RCC 7860 (cell line): ENCODE results near the gene CIBAR2.

Experiments used
- DNase-seq: peaks from one replicate; pipeline ENCODE4 v3.0.0-alpha.2; 2015; ENCODE audit warnings: low spot score
- FAIRE-seq: peaks from 2 replicates; lab custom pipeline; 2012; peaks lifted over from hg19 to GRCh38; lab: Jason Lieb, UNC

The CIBAR2 gene

DNA sequence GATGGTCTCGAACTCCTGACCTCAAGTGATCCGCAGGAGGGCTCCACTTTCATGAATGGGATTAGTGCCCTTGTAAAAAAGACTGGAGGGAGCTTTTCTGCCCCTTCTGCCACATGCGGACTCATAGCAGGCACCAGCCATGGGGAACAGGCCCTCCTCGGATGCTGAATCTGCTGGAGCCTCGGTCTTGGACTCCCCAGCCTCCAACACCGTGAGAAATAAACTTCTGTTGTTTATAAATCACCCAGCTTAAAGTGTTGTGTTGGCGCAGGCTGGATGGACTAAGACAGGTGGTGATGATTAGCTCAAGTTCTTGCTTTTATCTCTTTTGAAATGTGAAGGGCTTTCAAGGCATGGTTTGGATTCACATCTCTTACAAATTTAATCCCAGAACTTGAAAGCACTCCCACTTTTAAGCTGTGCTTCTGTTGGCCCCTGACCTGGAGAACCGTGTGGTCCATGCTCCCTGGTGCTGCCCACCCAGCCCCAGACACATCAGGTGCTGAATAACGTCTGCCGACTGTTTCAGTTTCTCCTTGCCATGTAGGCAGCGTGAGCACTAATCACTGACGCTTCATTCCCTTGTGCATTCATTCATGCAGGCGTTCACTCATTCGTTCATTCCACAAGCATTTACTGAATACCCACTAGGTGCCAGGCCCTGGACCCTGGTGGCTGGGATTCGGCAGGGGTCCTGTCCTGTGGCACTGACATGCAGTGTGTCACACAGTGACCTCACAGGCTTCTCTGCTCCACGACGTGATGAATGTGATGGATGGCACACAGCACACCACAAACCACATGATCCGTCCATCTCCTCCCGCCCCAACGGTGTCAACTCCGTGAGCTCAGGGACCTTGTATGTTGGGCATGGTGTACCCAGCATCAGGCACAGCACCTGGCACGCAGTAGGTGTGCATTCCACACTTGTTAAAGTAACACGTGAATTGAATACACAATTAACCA is 8.9 kb downstream of the CIBAR2 start:
- no peak for FAIRE-seq
- no peak for DNase-seq

GRCh38 chr16:85101956-85102630 is 10.2 kb downstream of the CIBAR2 start:
- FAIRE-seq (no peak), DNase-seq (no peak)

GRCh38 chr16:85100265-85100664 is 12.0 kb downstream of the CIBAR2 start:
- FAIRE-seq (no peak), DNase-seq (no peak)

GRCh38 chr16:85098565-85098964 is 13.7 kb downstream of the CIBAR2 start:
- DNase-seq (no peak), FAIRE-seq (no peak)

- no peak for DNase-seq
- FAIRE-seq: no peak
Observed at GRCh38 chr16:85096921-85097320, 15.4 kb downstream of the CIBAR2 start.

DNA sequence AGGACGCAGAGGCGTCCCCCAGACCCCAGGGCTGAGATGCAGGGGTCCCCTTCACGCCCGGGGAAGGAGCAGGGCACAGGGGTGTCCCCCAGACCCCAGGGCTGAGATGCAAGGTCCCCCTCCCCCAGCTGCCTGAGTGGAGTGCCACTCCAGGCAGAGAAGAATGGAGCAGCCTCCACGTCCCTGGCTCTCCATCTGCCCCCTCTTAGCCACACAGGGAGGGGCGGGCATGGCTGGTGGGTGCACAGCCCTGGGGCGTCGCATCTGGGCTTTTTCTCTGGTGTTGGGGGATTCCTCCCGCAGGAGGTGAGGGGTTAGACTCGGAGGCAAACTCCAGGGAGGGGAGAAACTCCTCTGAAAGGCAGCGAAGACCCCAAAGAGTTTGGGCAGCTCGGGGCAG is 17.5 kb downstream of the CIBAR2 start:
- DNase-seq: no peak
- FAIRE-seq: no peak

DNA sequence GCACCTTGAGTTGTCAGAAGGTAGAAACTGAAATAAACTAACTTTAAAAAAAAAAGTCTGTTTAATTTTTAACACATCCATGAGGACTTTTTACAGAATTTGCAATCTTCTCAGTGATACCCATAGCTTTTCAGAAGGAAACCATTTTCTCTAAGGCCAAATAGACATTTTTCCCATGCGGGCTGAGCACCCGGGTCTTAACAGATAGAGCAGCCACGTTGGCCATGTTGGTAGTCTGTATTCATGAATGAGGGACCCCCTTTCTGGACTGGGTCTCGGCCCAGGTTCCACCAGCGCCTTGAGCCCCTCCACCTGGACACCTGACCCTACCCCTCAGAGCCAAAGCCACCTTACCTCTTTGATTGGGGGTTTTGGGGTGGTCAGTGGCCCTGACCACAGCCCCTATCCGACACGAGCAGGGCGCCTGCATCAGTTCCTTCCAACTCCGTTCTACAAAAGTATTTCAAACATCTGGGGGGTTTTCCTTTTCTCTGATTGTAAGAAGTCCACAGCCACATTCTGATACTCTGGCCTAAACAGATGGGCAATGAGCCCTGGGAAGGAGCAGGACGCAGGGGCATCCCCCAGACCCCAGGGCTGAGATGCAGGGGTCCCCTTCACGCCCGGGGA is 18.0 kb downstream of the CIBAR2 start:
- DNase-seq (no peak), FAIRE-seq (no peak)

GRCh38 chr16:85093705-85094104 is 18.6 kb downstream of the CIBAR2 start:
- FAIRE-seq (no peak), DNase-seq (no peak)

DNA sequence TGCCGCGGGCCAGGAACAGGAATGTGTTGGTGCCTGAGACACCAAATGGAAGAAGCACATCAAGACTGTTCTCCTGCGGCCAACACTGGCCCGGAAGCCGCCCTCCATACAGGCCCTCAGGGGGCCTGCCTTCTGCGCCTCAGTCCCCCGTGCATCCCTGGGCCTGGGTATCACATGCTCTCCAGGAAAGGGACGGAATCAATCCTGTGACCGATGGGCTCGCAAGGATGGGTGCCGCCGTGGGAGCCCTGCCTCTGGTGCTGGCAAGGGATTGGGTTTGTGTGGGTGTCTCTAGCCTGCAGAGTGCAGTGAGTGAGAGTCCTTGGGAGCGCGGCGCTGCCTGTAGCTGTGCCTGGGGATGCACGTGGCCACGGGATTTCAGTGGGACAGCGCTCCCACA is 19.4 kb downstream of the CIBAR2 start:
- DNase-seq: no peak
- FAIRE-seq: no peak

- FAIRE-seq: no peak
- no peak for DNase-seq
Observed at GRCh38 chr16:85092309-85092708, 20.0 kb downstream of the CIBAR2 start.

- FAIRE-seq (no peak), DNase-seq (no peak)
Observed at GRCh38 chr16:85091522-85091910, 20.8 kb downstream of the CIBAR2 start.

- FAIRE-seq (no peak), DNase-seq (no peak)
Observed at GRCh38 chr16:85090873-85091521, 21.3 kb downstream of the CIBAR2 start.

DNA sequence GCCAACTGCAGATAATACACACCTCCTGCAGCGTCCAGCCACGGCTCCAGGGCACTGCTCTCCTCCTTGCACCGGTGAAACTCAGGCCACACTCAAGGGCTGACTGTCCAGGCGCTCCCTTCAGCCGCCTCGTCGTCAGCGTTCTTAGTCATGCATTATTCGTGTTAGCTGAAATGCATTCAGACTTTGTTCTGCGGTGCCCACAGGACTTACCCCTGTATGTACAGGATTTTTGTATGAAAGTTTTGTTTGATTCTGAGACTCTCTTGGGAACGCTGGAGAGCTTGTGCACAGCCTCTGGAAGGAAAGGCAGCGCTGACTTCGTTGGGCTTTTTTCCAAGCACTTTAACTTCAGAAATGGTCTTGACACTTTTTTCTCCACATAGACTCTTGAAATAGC is 22.1 kb downstream of the CIBAR2 start:
- FAIRE-seq (no peak), DNase-seq (no peak)

DNA sequence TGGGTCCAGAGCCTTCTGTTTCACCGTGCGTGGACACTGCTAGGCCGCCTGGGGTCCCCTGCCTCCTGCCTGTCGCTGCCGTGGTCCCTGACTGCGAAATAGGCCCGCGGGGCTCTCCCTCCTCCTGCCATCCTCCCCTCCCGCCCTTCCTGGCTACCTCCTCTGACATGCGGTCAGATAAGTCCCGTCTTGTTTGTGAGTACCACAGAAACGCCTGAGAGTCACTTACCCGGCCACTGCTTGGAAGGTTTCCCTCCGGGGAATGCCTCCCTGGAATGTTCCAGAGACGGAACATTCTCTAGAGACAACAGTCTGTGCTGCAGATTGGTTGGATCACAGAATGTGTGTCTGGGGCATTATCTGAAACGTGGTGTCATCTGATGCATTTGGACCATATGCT is 22.7 kb downstream of the CIBAR2 start:
- FAIRE-seq (no peak), DNase-seq (no peak)

DNA sequence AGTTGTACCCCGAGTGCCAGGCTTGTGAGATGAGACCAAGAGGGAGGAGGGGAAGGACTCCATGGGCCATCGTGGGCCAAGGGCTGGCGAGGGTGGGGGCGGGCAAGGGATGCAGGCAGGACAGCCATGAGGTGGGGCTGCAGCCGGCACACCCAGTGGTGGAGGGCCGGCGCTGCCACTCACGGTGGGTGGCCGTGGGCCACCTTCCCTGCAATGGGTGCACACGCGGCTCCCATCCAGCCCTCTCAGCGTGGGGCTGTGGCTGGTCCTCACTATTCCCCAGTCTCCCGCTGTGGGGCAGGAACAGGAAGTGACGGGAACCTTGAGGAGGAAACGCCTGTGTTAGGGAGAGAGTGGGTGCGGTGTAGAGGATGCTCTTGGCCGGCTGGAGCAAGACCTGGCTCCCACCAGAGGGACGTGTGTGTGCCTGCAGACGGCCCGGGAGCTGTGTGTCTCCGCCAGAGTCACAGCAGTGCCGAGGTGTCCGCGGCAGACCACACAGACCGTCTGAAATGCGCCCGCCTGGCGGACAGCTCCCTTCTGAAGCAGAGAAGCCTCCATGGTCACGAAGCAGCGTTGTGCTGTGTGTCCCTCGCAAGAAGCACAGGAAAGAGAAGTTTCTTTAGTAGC is 23.6 kb downstream of the CIBAR2 start:
- FAIRE-seq: no peak

DNA sequence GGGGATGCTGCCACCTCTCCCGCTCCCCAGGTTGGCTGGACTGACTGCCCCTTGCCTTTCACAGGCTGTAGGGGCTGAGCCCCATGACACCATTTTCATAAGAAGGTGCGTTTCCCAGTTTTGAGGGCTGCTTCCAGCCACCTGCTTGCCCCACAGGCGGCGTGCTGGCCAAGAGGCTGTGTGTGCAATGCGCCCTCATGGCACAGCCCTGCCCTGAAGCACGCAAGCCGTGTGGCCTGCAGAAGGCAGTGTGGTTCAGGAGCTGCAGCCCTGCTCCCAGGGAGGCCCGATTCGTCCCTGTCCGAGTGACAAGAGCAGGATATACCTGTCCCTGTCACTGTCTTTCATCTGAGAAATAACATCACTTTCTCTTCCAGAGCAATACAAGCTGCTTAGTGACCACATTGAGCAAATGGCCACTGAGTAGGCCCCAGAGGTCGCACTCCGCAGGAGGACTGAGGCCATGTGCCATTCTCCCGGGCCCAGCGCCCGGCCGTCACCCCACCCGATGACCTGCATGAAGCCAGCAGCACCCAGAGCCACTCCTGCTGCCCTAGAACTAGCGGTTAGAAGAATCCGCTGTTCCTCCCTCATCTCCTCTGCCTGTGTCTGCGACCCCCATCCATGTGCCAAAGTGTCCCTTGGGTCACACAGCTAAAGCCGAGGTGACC is 24.2 kb downstream of the CIBAR2 start:
- no peak for DNase-seq
- FAIRE-seq: no peak

More for the DNA sequence above, 23.6 kb downstream of the CIBAR2 start:
- no peak for DNase-seq

DNA sequence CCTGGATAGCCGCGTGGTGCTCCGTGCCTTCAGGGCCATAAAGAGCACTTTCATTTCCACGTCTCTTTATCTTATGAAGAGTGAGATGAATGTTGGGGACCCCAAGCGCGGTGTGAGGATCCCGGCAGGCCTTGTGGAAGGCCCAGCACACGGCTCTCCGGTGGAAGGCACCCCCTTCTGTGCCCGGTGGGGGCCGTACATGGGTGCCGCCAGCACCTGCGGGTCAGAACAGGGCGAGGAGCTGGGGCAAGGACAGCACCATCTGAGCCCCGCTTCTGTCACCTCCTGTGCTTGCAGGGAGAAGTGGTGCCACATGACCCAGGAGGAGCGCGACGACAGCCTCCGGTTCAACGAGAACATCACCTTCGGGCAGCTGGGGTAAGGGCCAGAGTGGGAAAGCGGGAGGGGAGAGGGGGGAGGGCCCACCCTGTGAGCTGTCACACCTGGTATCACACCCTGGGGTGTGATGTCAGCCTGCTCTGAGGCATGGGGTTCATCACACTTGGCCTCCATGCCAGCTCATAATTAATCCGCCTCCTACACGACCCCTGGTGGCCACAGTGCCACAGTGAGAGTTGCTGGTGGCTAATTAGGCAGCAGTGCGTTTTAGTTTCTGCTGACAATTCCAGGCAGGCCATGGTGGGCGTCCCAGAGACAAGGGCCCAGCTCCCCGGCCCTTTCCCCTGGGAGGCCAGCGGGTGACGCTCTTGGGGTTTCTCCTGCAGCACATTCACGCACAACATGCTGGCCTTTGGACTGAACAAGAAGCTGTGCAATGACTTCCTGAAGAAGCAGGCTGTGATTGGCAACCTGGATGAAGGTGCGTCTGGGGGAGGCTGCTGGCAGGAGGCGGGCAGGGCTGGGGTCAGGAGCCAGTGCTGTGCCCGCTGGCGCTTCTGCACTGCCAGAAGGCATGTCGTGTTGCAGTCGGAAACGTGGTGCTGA is 25.7 kb downstream of the CIBAR2 start:
- FAIRE-seq (no peak), DNase-seq (peak; percentile 55)

DNA sequence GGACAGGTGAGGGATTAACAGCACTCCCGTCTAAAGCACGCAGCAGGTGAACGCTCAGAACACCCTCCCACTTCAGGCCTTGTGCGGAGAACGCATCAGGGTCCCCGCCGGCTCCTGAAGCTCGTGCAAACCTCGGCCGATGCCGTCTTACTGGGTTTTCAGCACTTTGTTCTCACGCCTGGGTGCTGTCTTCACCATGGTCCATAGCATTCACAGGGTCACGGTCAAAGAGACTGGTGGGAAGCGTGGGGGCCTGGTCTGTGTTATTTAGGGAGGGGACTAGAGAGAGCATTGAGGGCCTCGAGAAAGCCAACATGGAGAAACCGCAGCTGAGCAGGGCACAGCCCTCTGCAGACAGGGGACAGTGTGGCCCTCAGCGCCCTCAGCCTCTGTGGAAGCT is 26.6 kb downstream of the CIBAR2 start:
- no peak for FAIRE-seq
- DNase-seq: no peak
